Islet precursor cell (in vitro differentiated cells): ENCODE data around the gene ARL3.
"Not testable (repeated sequence)": the region's sequence is repeated elsewhere in the genome, so short reads cannot be mapped to it uniquely, and the experiment has no call there.

Experiments
- DNase-seq: peaks from one replicate; pipeline ENCODE4 v3.0.0-alpha.2; 2018

ARL3 gene

GRCh38 chr10:102735065-102735562 is 20.9 kb upstream of the ARL3 start:
- DNase-seq = no peak

DNA sequence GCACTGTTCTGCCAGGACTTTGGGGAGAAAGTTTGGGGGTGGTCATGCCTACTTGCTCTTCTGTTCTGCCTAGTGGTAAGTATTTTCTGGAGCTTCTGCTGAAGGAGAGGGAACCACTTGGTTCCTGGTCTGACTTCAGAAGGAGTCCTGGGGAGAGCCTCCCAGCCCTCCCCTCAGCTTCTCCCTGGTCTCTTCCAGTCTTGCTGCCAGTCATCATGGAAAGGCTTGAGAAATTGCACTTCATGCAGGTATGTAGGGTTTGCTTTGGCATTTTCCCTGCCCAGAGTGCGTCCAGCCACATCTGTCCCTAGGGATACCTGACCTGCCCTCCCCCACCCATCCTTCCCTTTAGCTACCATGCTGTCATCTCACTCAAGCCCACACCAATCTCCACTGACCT is 18.5 kb upstream of the ARL3 start:
- DNase-seq = no peak

GRCh38 chr10:102731222-102731800 is 17.1 kb upstream of the ARL3 start:
- no peak for DNase-seq

- DNase-seq = peak; percentile 93
Observed at GRCh38 chr10:102729029-102730026, 15.1 kb upstream of the ARL3 start.

DNA sequence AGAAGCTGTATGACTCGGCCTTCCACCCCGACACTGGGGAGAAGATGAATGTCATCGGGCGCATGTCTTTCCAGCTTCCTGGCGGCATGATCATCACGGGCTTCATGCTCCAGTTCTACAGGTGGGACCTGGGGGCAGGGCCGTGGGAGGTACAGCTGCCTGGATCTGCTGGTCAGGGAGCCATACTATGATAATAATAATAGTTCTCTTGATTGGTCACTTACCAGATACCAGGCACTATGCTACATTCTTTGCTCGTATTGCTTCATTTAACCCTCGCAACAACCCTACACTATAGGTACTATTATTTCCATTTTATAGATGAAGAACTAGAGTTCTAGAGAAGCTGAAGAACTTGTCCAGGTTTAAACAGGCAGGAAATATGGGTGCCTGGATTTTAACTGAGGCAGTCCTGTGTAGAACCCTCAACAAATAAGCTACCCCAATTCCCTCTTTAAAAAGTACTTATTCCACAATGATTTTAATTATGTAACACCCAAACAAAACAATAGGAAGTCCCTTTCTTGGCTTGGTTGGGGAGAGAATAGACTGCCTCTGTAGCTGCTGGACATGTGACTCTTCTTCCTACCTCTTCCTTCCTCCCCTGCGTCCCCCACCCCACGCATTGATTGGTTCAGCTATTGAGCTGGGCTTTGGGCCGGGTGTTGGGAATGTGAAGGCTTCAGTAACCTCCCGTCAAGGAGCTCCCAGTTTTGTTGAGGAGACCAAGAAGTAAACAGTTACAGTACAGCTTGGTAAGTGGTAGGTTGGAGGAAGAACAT is 13.0 kb upstream of the ARL3 start:
- DNase-seq = no peak

DNA sequence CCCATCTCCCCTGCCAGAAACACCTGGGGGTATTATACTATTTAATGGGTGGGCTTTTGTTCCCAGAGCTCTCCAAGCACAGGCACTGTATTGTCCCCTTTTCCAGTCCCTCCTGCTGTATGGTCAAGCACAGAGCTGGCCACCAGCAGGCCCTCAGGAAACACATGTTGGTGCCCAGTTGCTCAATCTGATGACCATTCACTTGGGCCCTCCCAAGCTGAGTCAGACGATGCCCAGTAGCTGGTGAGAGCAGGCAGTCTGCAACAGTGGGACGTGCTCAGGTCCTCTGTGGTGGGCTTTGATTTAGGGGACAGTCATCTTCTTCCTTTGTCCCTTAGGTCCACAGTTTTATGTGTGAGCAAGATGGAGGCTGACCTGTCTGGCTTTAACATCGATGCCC is 12.1 kb upstream of the ARL3 start:
- DNase-seq = no peak

DNA sequence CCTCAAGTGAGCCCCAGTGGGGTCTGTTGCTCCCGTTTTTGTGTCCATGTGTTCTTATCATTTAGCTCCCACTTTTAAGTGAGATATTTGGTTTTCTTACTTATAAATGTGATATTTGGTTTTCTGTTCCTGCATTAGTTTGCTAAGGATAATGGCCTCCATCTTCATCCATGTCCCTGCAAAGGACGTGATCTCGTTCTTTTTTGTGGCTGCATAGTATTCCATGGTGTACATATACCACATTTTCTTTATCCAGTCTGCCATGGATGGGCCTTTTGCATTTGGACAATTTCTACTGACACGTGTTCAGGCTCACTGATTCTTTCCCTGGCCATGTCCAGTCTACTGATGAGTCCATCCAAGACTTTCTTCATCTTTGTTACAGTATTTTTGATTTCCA is 9.8 kb upstream of the ARL3 start:
- DNase-seq = no peak

DNA sequence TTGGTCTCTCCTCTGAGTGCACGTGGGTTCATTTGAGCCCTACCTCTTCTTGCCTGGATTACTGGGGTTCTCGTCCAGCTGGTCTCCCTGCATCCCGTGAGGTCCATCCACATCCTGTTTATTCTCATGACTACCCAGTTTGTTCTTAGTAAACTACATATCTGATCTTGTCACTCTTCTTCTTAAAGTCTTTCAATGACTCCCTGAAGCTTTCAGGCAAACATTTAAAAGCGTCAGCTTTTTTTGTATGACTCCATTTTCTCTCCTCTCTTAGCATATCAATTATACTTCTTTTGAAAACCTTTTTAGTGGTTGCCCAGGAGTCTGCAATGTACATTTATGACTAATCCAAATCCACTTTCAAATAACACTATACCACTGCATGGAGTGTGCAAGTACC is 7.8 kb upstream of the ARL3 start:
- no peak for DNase-seq

- DNase-seq = no peak
Observed at GRCh38 chr10:102720775-102721301, 6.6 kb upstream of the ARL3 start.

- no peak for DNase-seq
Observed at GRCh38 chr10:102720337-102720736, 6.1 kb upstream of the ARL3 start.

GRCh38 chr10:102718220-102718619 is 4.0 kb upstream of the ARL3 start:
- DNase-seq = peak; percentile 96

- not testable (repeated sequence) for DNase-seq
Observed at GRCh38 chr10:102716900-102717565, 2.8 kb upstream of the ARL3 start.

DNA sequence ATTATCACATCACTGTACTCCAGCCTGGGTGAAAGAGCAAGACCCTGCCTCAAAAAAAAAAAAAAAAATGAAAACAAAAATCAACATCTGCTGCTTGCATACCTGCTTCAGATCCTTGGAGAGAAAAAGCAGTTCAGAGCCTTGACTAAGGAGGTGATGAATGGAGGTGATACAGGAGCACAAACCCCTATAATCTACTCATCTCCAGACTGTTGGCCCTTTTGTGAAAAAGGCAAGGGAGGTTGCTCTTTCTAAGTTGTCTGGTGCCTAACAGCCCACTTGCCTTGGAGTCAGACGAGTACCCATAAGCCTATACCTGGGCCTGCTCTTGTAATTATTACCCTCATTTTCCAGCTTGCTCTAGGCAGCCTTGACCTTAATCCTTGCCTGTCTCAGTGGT is 1.7 kb upstream of the ARL3 start:
- DNase-seq = no peak

- no peak for DNase-seq
Observed at GRCh38 chr10:102714621-102715455, 641 bp upstream of the ARL3 start, which contains the start of gene SFXN2. Gene SFXN2, plus strand, starts transcription at chr10:102714636. Its CDS starts 12,001 bp downstream, at chr10:102726637.

DNA sequence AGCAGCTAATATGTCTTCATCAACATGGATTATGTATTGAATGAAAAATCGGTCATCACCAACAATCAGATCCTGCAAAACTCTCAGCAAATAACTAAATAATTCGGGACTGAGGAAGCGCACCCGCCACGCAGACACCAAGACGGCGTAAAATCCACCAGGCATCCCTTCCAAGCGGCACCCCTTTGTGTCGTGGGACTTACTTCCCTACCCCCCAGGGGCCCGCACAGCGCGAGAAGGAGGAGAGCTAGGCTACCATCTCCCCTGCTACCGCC is 721 bp downstream of the ARL3 start:
- DNase-seq = no peak

DNA sequence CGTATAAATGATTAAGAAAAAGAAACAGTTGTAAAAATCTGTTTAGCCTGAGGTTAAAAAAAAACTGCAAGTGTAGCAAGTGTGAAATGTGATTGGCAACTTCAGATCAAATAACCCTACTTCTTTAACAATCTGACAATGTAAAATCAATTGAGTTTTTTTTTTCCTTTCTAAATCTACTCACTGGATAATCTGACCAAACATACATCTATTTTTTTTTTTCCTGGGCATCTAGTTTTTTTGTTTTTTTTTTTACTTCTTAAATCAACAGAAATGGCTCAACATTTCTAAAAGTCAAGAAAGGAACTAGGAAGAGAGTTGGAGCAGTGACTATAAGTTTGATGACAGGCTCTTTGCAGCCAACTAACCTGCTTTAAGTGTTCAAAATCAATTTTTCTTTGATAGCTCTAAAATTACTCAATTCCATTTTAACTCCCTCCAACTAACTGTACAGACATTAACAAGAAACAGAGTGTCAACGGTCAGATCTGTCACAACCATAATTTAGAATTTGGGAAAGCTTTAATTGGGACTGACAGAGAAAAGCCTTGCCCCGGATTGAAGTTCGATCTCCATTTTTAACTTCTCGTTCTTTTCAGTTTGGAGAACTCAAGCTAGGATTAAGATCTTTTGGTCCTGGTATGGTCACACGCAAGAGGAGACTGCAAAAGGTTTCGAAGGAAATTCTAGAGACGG is 1.2 kb downstream of the ARL3 start:
- DNase-seq = no peak

- DNase-seq = no peak
Observed at GRCh38 chr10:102712089-102712488, 2.1 kb downstream of the ARL3 start.

- DNase-seq = no peak
Observed at GRCh38 chr10:102710609-102711008, 3.6 kb downstream of the ARL3 start.

DNA sequence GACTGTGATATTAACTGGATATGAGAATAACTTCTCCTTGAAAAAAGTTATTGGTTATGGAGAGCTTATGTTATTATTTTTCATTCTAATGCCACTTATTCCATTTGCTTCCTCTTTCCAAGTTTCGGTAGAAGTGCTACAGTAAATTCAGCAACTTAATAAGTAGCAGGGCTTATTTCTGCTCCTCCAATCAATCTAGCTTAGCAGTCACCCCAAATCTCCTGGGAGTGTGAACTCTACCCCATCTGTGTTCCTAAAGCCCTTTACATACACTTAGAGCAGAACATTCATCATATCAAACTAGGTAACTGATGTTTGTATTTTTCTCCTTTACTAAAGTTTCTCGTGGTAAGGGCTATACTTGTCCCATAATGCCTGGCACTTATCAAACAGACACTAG is 8.7 kb downstream of the ARL3 start:
- DNase-seq = no peak

DNA sequence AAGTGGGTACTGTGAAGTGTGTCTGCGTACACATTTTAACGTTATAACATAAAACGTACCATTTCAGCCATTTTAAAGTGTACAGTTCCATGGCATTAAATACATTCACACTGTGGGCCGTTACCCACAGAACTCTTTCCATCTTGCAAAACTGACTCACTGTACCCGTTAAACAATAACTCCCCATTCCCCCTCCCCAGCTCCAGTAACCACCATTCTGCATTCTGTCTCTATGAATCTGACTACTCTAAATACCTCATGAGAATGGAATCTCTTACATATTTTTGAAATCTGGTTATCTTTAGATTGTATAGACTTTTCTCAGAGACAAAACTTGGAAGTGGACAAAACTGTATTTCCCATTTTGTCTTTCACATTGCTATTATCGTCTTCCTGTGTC is 9.3 kb downstream of the ARL3 start:
- no peak for DNase-seq

GRCh38 chr10:102702742-102703141 is 11.5 kb downstream of the ARL3 start:
- no peak for DNase-seq
